H9 (cell line): ENCODE results near the gene C16orf78. TPM values are rescaled to one million over a fixed set of nuclear protein-coding genes. Genes with fewer than 3 reads are reported as not detected.

Source experiments
- DNase-seq: peaks from one replicate; pipeline ENCODE4 v3.0.0-alpha.2; 2017
- H2AFZ ChIP-seq: one replicate; pipeline ENCODE4 v1.6.1; 2013; ENCODE audit warnings: mild to moderate bottlenecking, low read length, control low read depth, moderate library complexity
- H2AK5ac ChIP-seq: 2 replicates; pipeline ENCODE4 v1.6.1; 2013; ENCODE audit warnings: low read length, control low read depth, mixed read lengths; ENCODE audit not compliant: insufficient read length
- H2BK120ac ChIP-seq: one replicate; pipeline ENCODE4 v1.6.1; 2013; ENCODE audit warnings: low read depth, mild to moderate bottlenecking, low read length, control low read depth, inconsistent platforms; ENCODE audit not compliant: poor library complexity, severe bottlenecking
- H2BK12ac ChIP-seq: 2 replicates; pipeline ENCODE4 v1.6.1; 2013; ENCODE audit warnings: low read length, control low read depth, mixed read lengths, low read depth; ENCODE audit not compliant: insufficient read length
- H2BK15ac ChIP-seq: 2 replicates; pipeline ENCODE4 v1.6.1; 2013; ENCODE audit warnings: low read depth, low read length, control low read depth
- H2BK20ac ChIP-seq: one replicate; pipeline ENCODE4 v1.6.1; 2013; ENCODE audit warnings: low read depth, mild to moderate bottlenecking, low read length, control low read depth, inconsistent platforms; ENCODE audit not compliant: poor library complexity, severe bottlenecking
- H2BK5ac ChIP-seq: 2 replicates; pipeline ENCODE4 v1.6.1; 2013; ENCODE audit warnings: low read length, control low read depth, mixed read lengths; ENCODE audit not compliant: insufficient read length
- H3K14ac ChIP-seq: 2 replicates; pipeline ENCODE4 v1.6.1; 2013; ENCODE audit warnings: low read length, control low read depth; ENCODE audit not compliant: insufficient read depth
- H3K18ac ChIP-seq: 2 replicates; pipeline ENCODE4 v1.6.1; 2013; ENCODE audit warnings: low read depth, mild to moderate bottlenecking, mixed read lengths, low read length, control low read depth; ENCODE audit not compliant: insufficient read length
- H3K23ac ChIP-seq: 2 replicates; pipeline ENCODE4 v1.6.1; 2013; ENCODE audit warnings: low read length, control low read depth, mixed read lengths, low read depth; ENCODE audit not compliant: insufficient read length
- H3K23me2 ChIP-seq: 2 replicates; pipeline ENCODE4 v1.6.1; 2013; ENCODE audit warnings: low read depth, mild to moderate bottlenecking, mixed read lengths, low read length, control low read depth; ENCODE audit not compliant: insufficient read length, poor library complexity, severe bottlenecking
- H3K27ac ChIP-seq: 2 replicates; pipeline ENCODE4 v1.5.1; 2013; ENCODE audit warnings: low read length, control low read depth, mixed read lengths, low read depth; ENCODE audit not compliant: insufficient read length
- H3K27me3 ChIP-seq: 2 replicates; pipeline ENCODE4 v1.6.1; 2013; ENCODE audit warnings: low read length, control low read depth, inconsistent platforms; ENCODE audit not compliant: insufficient read depth
- H3K4ac ChIP-seq: 2 replicates; pipeline ENCODE4 v1.6.1; 2013; ENCODE audit warnings: low read depth, mild to moderate bottlenecking, control low read depth, inconsistent platforms, low read length, moderate library complexity
- H3K4me1 ChIP-seq: 2 replicates; pipeline ENCODE4 v1.6.1; 2013; ENCODE audit warnings: low read length, control low read depth, inconsistent platforms; ENCODE audit not compliant: insufficient read depth
- H3K4me2 ChIP-seq: 2 replicates; pipeline ENCODE4 v1.6.1; 2013; ENCODE audit warnings: low read length, control low read depth, mixed read lengths; ENCODE audit not compliant: insufficient read length, insufficient read depth
- H3K56ac ChIP-seq: 2 replicates; pipeline ENCODE4 v1.6.1; 2013; ENCODE audit warnings: low read depth, mild to moderate bottlenecking, mixed read lengths, low read length, control low read depth; ENCODE audit not compliant: insufficient read length
- H3K79me1 ChIP-seq: 2 replicates; pipeline ENCODE4 v1.6.1; 2013; ENCODE audit warnings: low read depth, mild to moderate bottlenecking, moderate library complexity, low read length, control low read depth, inconsistent platforms; ENCODE audit not compliant: insufficient read depth, poor library complexity, severe bottlenecking
- H3K79me2 ChIP-seq: 2 replicates; pipeline ENCODE4 v1.6.1; 2013; ENCODE audit warnings: low read length, control low read depth, inconsistent platforms; ENCODE audit not compliant: insufficient read depth
- H3K9ac ChIP-seq: 2 replicates; pipeline ENCODE4 v1.6.1; 2013; ENCODE audit warnings: low read length, control low read depth, mixed read lengths; ENCODE audit not compliant: insufficient read length; ENCODE audit errors: extremely low read depth
- H3K9me3 ChIP-seq: one replicate; pipeline ENCODE4 v1.6.1; 2013; ENCODE audit warnings: low read depth, low read length, inconsistent platforms; ENCODE audit not compliant: control insufficient read depth
- H3T11ph ChIP-seq: one replicate; pipeline ENCODE4 v1.6.1; 2013; ENCODE audit warnings: mild to moderate bottlenecking, low read length, control low read depth, inconsistent platforms
- H4K20me1 ChIP-seq: one replicate; pipeline ENCODE4 v1.6.1; 2013; ENCODE audit not compliant: control insufficient read depth, insufficient read length, insufficient read depth
- H4K5ac ChIP-seq: 2 replicates; pipeline ENCODE4 v1.6.1; 2013; ENCODE audit warnings: low read depth, mild to moderate bottlenecking, mixed read lengths, low read length, control low read depth; ENCODE audit not compliant: insufficient read length
- H4K8ac ChIP-seq: replicated peaks from 2 replicates; pipeline ENCODE4 v1.6.1; 2013; ENCODE audit warnings: low read length, control low read depth, mixed read lengths, low read depth; ENCODE audit not compliant: insufficient read length
- H4K91ac ChIP-seq: 2 replicates; pipeline ENCODE4 v1.6.1; 2013; ENCODE audit warnings: low read depth, mild to moderate bottlenecking, moderate library complexity, mixed read lengths, low read length, control low read depth; ENCODE audit not compliant: insufficient read length
- H3K27ac Mint-ChIP-seq, 3 experiments: 2 replicates in 2 of 3; 3 replicates in 1 of 3; pipeline ENCODE4 v1.8.0; 2020 to 2021; ENCODE audit warnings: mixed read lengths in 3 of 3, mild to moderate bottlenecking in 1 of 3, moderate library complexity in 1 of 3
- H3K27me3 Mint-ChIP-seq: 2 replicates; pipeline ENCODE4 v1.8.0; 2021; ENCODE audit warnings: low read depth, mild to moderate bottlenecking, moderate library complexity, mixed read lengths
- H3K36me3 Mint-ChIP-seq, 3 experiments: 2 replicates in 2 of 3; 3 replicates in 1 of 3; pipeline ENCODE4 v1.8.0; 2020 to 2021; ENCODE audit warnings: low read depth in 3 of 3, mixed read lengths in 3 of 3; ENCODE audit not compliant: insufficient read depth in 1 of 3
- H3K4me1 Mint-ChIP-seq, 2 experiments: 2 replicates each; pipeline ENCODE4 v1.8.0; 2020; ENCODE audit warnings: mixed read lengths in 2 of 2
- H3K4me3 Mint-ChIP-seq, 2 experiments: 2 replicates in 1 of 2; 3 replicates in 1 of 2; pipeline ENCODE4 v1.8.0; 2020 to 2021; ENCODE audit warnings: mild to moderate bottlenecking in 2 of 2, mixed read lengths in 2 of 2, moderate library complexity in 1 of 2
- H3K9me3 Mint-ChIP-seq, 2 experiments: 2 replicates in 1 of 2; 3 replicates in 1 of 2; pipeline ENCODE4 v1.8.0; 2020; ENCODE audit warnings: mild to moderate bottlenecking in 2 of 2, mixed read lengths in 2 of 2, moderate library complexity in 1 of 2
- WGBS: extraction: QIAGEN DNeasy Blood & Tissue Kit; methylation state at CpG from one replicate; pipeline ENCODE4 v1.1.7; 2013; ENCODE audit warnings: missing lambda C conversion rate, low lambda C conversion rate, mixed read lengths; ENCODE audit not compliant: insufficient read length; ENCODE audit errors: extremely low coverage; 5-methylcytosine and 5-hydroxymethylcytosine counted together
- total RNA-seq: library from RNA; stranded (reverse); gene quantifications from 2 replicates; pipeline ENCODE4 v1.2.1, GENCODE V29; 2021
- TF ChIP-seq, protein P1 (sequence below): fragments of 200-600 bp; sonication (generic); conservative IDR thresholded peaks from 3 replicates; pipeline ENCODE4 v1.8.0; 2021; ENCODE audit warnings: antibody characterized with exemption, mild to moderate bottlenecking

Gene C16orf78
- total RNA-seq, 1 experiment from 2014 or later = not detected

- Histone ChIP-seq H3K79me1 (no peaks in the 10 kb centered on the region), H2BK20ac (no peak overlapping the region), H3K4ac (no peak overlapping the region), H3K23ac (no peak overlapping the region), H3K27me3 (no peaks in the 10 kb centered on the region), H4K91ac (no peak overlapping the region), H4K8ac (no peak overlapping the region), H3K4me2 (no peak overlapping the region), H3K23me2 (no peaks in the 10 kb centered on the region), H3K9ac (no peak overlapping the region), H3K4me1 (peaks cover 10% of the 10 kb centered on the region), H2BK15ac (no peak overlapping the region), H2AFZ (no peak overlapping the region), H3T11ph (no peak overlapping the region), H4K20me1 (no peaks in the 10 kb centered on the region), H2BK5ac (no peak overlapping the region), H2BK120ac (no peak overlapping the region), H2AK5ac (no peak overlapping the region), H4K5ac (no peak overlapping the region), H3K56ac (no peak overlapping the region), H3K9me3 (no peaks in the 10 kb centered on the region), H3K18ac (no peak overlapping the region), H2BK12ac (no peak overlapping the region), H3K79me2 (no peaks in the 10 kb centered on the region), H3K14ac (no peak overlapping the region), H3K27ac (no peak overlapping the region)
- no peak overlapping the region for H3K27ac Mint-ChIP-seq
- TF ChIP-seq, protein P1, sequence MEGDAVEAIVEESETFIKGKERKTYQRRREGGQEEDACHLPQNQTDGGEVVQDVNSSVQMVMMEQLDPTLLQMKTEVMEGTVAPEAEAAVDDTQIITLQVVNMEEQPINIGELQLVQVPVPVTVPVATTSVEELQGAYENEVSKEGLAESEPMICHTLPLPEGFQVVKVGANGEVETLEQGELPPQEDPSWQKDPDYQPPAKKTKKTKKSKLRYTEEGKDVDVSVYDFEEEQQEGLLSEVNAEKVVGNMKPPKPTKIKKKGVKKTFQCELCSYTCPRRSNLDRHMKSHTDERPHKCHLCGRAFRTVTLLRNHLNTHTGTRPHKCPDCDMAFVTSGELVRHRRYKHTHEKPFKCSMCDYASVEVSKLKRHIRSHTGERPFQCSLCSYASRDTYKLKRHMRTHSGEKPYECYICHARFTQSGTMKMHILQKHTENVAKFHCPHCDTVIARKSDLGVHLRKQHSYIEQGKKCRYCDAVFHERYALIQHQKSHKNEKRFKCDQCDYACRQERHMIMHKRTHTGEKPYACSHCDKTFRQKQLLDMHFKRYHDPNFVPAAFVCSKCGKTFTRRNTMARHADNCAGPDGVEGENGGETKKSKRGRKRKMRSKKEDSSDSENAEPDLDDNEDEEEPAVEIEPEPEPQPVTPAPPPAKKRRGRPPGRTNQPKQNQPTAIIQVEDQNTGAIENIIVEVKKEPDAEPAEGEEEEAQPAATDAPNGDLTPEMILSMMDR = no peak
- WGBS = no CpG with 5 or more reads among the region's 2 CpGs
- no peak for DNase-seq
- peaks cover 34 to 38% of the 10 kb centered on the region in 2 experiments for H3K4me1 Mint-ChIP-seq
- H3K4me3 Mint-ChIP-seq = no peak overlapping the region
- H3K27me3 Mint-ChIP-seq = peaks cover 5% of the 10 kb centered on the region; the same call in 1 of the 2 replicates
- H3K36me3 Mint-ChIP-seq = no peaks in the 10 kb centered on the region; a peak in 1 of 7 replicates
- H3K9me3 Mint-ChIP-seq = no peaks in the 10 kb centered on the region; a peak in 1 of 5 replicates
Measured at GRCh38 chr16:49446805-49447204, 73.2 kb downstream of the C16orf78 start.

Other genes with a start within 250 kb of the C16orf78 start
- 4.7 and 5.6 TPM in 2 replicates for gene CBLN1, start 92.0 kb upstream of the C16orf78 start, total RNA-seq